ENCODE data around the gene ZDHHC8. TPM values are rescaled to one million over a fixed set of nuclear protein-coding genes. Genes with fewer than 3 reads are reported as not detected.

ZDHHC8 gene
- total and polyA plus RNA-seq, 2 donors (not counting 1 experiment from before 2014, with no cell fraction given): 94.4 to 96.9 TPM

- no peak overlapping the region for H3K4me2 ChIP-seq (replicated peaks; ENCODE audit: low read depth, low read length, poor library complexity, severe bottlenecking)
- H3K27ac ChIP-seq (ENCODE audit: low read length in 2 of 2): peak overlapping the region in 1 of 2 donors; percentile 59
- no peaks in the 10 kb centered on the region for H3K9me3 ChIP-seq (ENCODE audit: control extremely low read depth in 1 of 3, control insufficient read depth in 2 of 3, insufficient read depth in 1 of 3, low read length in 2 of 3)
- ChIA-PET POLR2A (interaction anchor here (0.7 kb wide), 1 partner anchor 916 kb away, joined by 9 read pairs; no protein-coding TSS in a partner anchor), CTCF (interaction anchor here (0.7 to 1.6 kb wide), 8 partner anchors 9 to 340 kb away, joined by 3 to 5 read pairs (median 3); partner anchors contain the start of gene TANGO2)
- H3K4me3 Mint-ChIP-seq: no peak overlapping the region
- H3K27me3 Mint-ChIP-seq: no peaks in the 10 kb centered on the region
- intact Hi-C loops (cut with micrococcal nuclease): loop anchor here (10.0 kb wide), 1 partner anchor 744 kb away; the partner anchor contains the start of genes PI4KA and SNAP29
- H3K9me3 Mint-ChIP-seq (ENCODE audit: insufficient read depth): no peaks in the 10 kb centered on the region
- H3K36me3 ChIP-seq (replicated peaks in 1 of 2; ENCODE audit: control extremely low read depth in 1 of 2, control insufficient read depth in 1 of 2, extremely low read depth in 1 of 2, insufficient read depth in 2 of 2, low read length in 1 of 2): peaks cover 0 to 62% of the 10 kb centered on the region in 2 experiments
- DNase-seq: peak; percentile 52
- no peak overlapping the region for H2AFZ ChIP-seq (ENCODE audit: insufficient read depth, low read depth, low read length, poor library complexity, severe bottlenecking)
- no peaks in the 10 kb centered on the region for H3K27me3 ChIP-seq (replicated peaks in 1 of 4; ENCODE audit: control extremely low read depth in 1 of 4, control insufficient read depth in 3 of 4, insufficient read depth in 4 of 4, low read length in 3 of 4)
- peaks cover 12% of the 10 kb centered on the region for H3K79me2 ChIP-seq (ENCODE audit: control insufficient read depth, insufficient read depth, low read length)
- peaks cover 4 to 19% of the 10 kb centered on the region in 2 donors for H3K4me1 ChIP-seq (ENCODE audit: control insufficient read depth in 2 of 2, insufficient read depth in 2 of 2, low read length in 2 of 2)
- peak; percentile 72 for ATAC-seq (ENCODE audit: low read depth)
- TF ChIP-seq CTCF (IDR thresholded peaks at IDR 0.05) (peak; percentile 35), EZH2 (IDR thresholded peaks at IDR 0.05; ENCODE audit: borderline replicate concordance, insufficient read depth, low read depth, low read length, poor library complexity, severe bottlenecking) (no peak)
- H3K4me3 ChIP-seq (ENCODE audit: control extremely low read depth in 1 of 5, extremely low read depth in 1 of 5, insufficient read depth in 1 of 5, low read depth in 2 of 5, low read length in 4 of 5): no peak overlapping the region
- H3K9ac ChIP-seq (ENCODE audit: low read length): no peak overlapping the region
- H3K4me1 Mint-ChIP-seq: peaks cover 14% of the 10 kb centered on the region
- H4K20me1 ChIP-seq (ENCODE audit: control insufficient read depth, insufficient read depth, low read length, poor library complexity, severe bottlenecking): peaks cover 4% of the 10 kb centered on the region
- WGBS (ENCODE audit: insufficient coverage): 51% methylated on average over 13 of the region's 14 CpGs
- peak overlapping the region; percentile 84 for H3K27ac Mint-ChIP-seq
Observed at GRCh38 chr22:20111045-20111688, 20.4 kb upstream of the ZDHHC8 start.

Measured in B cell (primary cell).